K562 (cell line): ENCODE data around the gene RIC3.
A peak's percentile ranks its signal among the peaks of the same experiment; 100 is the strongest.

ENCODE experiments used
- CTCF ChIP-seq, 3 experiments: IDR thresholded peaks in 2 of 3; conservative IDR thresholded peaks in 1 of 3; 2 replicates each; pipeline ENCODE4 v1.5.1; 2011 to 2012; ENCODE audit warnings: low read length in 3 of 3, mild to moderate bottlenecking in 3 of 3, control low read depth in 2 of 3, improper control_type of control experiment in 1 of 3, inconsistent platforms in 1 of 3, low read depth in 1 of 3, mixed read lengths in 1 of 3, moderate library complexity in 1 of 3; ENCODE audit not compliant: insufficient read depth in 2 of 3
- DPF2 ChIP-seq: fragments of 450-650 bp; IDR thresholded peaks from 2 replicates; pipeline ENCODE4 v1.6.1; 2016
- JUN ChIP-seq, 2 experiments: sonication (generic) in 1 of 2; formaldehyde crosslinking in 1 of 2; IDR thresholded peaks; 2 replicates each; pipeline versions ENCODE4 v1.6.1 to v1.8.0; 2012 to 2022; ENCODE audit warnings: borderline replicate concordance in 2 of 2, mild to moderate bottlenecking in 2 of 2, improper control_type of control experiment in 1 of 2, low read depth in 1 of 2, low read length in 1 of 2, missing genetic modification reagents in 1 of 2
- MAX ChIP-seq: sonication (generic); formaldehyde crosslinking; IDR thresholded peaks from 2 replicates; pipeline ENCODE4 v1.9.0; 2022; ENCODE audit warnings: mild to moderate bottlenecking, missing genetic modification reagents
- NCOA1 ChIP-seq: fragments of 450-650 bp; IDR thresholded peaks from 2 replicates; pipeline ENCODE4 v1.6.1; 2016; ENCODE audit warnings: low read depth
- NONO ChIP-seq, 2 experiments: fragments of 200-400 bp in 1 of 2; fragments of 450-650 bp in 1 of 2; formaldehyde crosslinking in 1 of 2; IDR thresholded peaks; 2 replicates each; pipeline ENCODE4 v1.6.1; 2017; ENCODE audit warnings: low read depth in 2 of 2, mild to moderate bottlenecking in 2 of 2, moderate library complexity in 2 of 2, low read length in 1 of 2
- SFPQ ChIP-seq: fragments of 200-400 bp; formaldehyde crosslinking; IDR thresholded peaks from 2 replicates; pipeline ENCODE4 v1.6.1; 2017; ENCODE audit warnings: mild to moderate bottlenecking, low read depth, low read length, moderate library complexity
- SP2 ChIP-seq: IDR thresholded peaks from 2 replicates; pipeline ENCODE4 v1.6.1; 2011; ENCODE audit warnings: mild to moderate bottlenecking, low read depth, low read length, moderate library complexity; ENCODE audit not compliant: poor library complexity, severe bottlenecking; ENCODE audit errors: extremely low read depth
- USF2 ChIP-seq: sonication (generic); formaldehyde crosslinking; IDR thresholded peaks from 2 replicates; pipeline ENCODE4 v1.5.0; 2020; ENCODE audit warnings: missing genetic modification reagents
- ZNF140 ChIP-seq: fragments of 250-450 bp; sonication (Bioruptor Pico); IDR thresholded peaks from 2 replicates; pipeline ENCODE4 v1.8.0; 2021; ENCODE audit warnings: moderate library complexity, mild to moderate bottlenecking, inconsistent platforms
- ZNF175 ChIP-seq: fragments of 200-800 bp; sonication (Bioruptor generic); IDR thresholded peaks from 2 replicates; pipeline ENCODE4 v1.6.1; 2016; ENCODE audit warnings: low read depth, mild to moderate bottlenecking, missing genetic modification characterization, missing compliant biosample characterization
- ZNF263 ChIP-seq: sonication (generic); formaldehyde crosslinking; IDR thresholded peaks from 2 replicates; pipeline ENCODE4 v1.8.0; 2022; ENCODE audit warnings: mild to moderate bottlenecking, missing genetic modification reagents, borderline replicate concordance

GRCh38 chr11:8058216-8058615, 110.6 kb downstream of the RIC3 start:
- TF ChIP-seq USF2 (CRISPR knock-in tag) (peak; percentile 39), NCOA1 (no peak), SP2 (no peak), MAX (CRISPR knock-in tag) (no peak), NONO (IDR thresholded peaks at IDR 0.05; ENCODE audit: low read depth in 2 of 2, low read length in 1 of 2) (no peak), ZNF140 (CRISPR knock-in tag) (no peak), SFPQ (no peak), DPF2 (no peak), CTCF (IDR thresholded peaks at IDR 0.05 in 2 of 3, conservative IDR thresholded peaks at IDR 0.05 in 1 of 3; ENCODE audit: insufficient read depth in 2 of 3, low read depth in 1 of 3, low read length in 3 of 3) (no peak), ZNF263 (CRISPR knock-in tag) (no peak), ZNF175 (no peak), JUN (IDR thresholded peaks at IDR 0.05; ENCODE audit: borderline replicate concordance, low read depth, low read length) (no peak), JUN (CRISPR knock-in tag; IDR thresholded peaks at IDR 0.05; ENCODE audit: borderline replicate concordance) (no peak)
